Activated CD4-positive, alpha-beta T cell treated with anti-CD3 and anti-CD28 coated beads, Interleukin-2, amount 50 U/mL, for 48 hours (primary cell): ENCODE results near the gene KATNB1.

Source experiments
- DNase-seq, 2 experiments: peaks; one replicate each; pipeline ENCODE4 v3.0.0-alpha.2; 2020

The KATNB1 gene

GRCh38 chr16:57797526-57798266 lies 62.1 kb downstream of the KATNB1 start:
- no peak for DNase-seq

GRCh38 chr16:57798267-57798810 lies 62.8 kb downstream of the KATNB1 start:
- DNase-seq = no peak

GRCh38 chr16:57798953-57799599 lies 63.5 kb downstream of the KATNB1 start:
- no peak for DNase-seq

- no peak for DNase-seq
Observed at GRCh38 chr16:57799600-57800199, 64.1 kb downstream of the KATNB1 start.

- no peak for DNase-seq
Observed at GRCh38 chr16:57800200-57801097, 64.9 kb downstream of the KATNB1 start.

GRCh38 chr16:57801098-57801808 lies 65.7 kb downstream of the KATNB1 start:
- no peak for DNase-seq

GRCh38 chr16:57801809-57802340 lies 66.3 kb downstream of the KATNB1 start:
- DNase-seq = no peak

- peak; percentile 65 to 75 for DNase-seq
Observed at GRCh38 chr16:57802341-57803133, 67.0 kb downstream of the KATNB1 start, which contains the start of gene KIFC3. KIFC3 (minus strand) TSS chr16:57802491; CDS start chr16:57798243, 4,248 bp downstream.

- no peak for DNase-seq
Observed at GRCh38 chr16:57803134-57803990, 67.8 kb downstream of the KATNB1 start.

GRCh38 chr16:57804111-57804837 lies 68.7 kb downstream of the KATNB1 start:
- no peak for DNase-seq

GRCh38 chr16:57805176-57805575 lies 69.6 kb downstream of the KATNB1 start:
- no peak for DNase-seq
